GM18870 (cell line): Measurements from ENCODE around the gene PFDN1.

ENCODE experiments used
- ATAC-seq: cut with Tn5 transposase; IDR thresholded peaks from one replicate; pipeline ENCODE4 v1.9.1; 2021; ENCODE audit warnings: moderate library complexity; ENCODE audit not compliant: unreplicated experiment

Gene PFDN1

GRCh38 chr5:140299056-140299455, 3.8 kb downstream of the PFDN1 start:
- ATAC-seq = no peak

DNA sequence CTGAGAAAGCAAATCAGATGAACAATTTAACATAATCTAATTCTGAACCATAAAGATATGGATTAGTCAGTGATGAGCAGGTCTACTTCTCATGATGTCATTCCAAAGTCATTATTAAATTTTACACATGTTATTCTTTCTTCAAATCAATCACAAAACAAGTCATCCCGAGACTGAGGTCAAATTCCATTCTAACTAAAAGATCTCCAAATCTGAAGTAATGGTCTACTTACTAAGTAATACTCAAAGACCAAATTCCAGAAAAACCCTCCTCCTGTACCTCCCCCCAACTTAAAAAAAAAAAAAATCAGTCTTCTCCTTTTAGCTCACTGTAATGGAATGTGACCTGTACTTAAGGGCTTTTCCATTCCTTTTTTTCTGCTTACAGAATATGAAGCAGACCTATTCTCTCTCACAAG, 4.7 kb downstream of the PFDN1 start:
- no peak for ATAC-seq

DNA sequence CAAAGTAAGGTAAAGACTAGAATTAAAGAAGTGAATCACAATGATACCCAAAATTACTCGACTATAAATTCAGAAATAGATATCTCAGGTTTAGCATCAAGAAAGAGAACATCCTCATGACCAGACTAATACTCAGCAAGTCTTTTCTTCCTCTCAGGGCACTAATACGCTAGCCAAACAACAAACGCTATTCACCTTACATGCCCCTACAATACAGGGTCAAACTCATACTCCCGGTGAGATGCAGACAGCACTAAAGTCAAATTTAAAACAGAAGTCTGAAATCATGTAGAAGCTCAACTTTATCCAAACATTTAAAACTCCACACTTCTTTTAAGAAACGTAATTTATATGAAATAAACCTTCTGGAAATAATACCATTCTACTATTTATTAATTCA, 5.6 kb downstream of the PFDN1 start:
- ATAC-seq = no peak

DNA sequence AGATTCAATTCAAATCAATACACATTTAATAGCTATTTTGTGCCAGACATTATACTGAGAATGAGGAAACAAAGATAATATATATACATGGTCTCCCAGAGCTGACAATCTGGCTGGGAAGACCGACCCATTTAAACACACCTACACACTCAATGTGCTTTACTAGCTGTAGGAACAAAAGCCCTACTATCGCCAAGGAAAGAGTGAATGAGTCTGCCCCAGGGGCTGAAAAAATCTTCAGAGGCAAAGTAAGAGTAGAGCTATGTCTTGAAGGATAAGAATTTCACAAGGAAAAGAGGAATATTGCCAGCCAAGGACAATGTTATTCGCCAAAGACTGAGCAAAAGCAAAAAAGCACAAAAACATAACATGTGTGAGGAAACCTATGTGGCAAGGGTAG, 6.6 kb downstream of the PFDN1 start:
- ATAC-seq = no peak

- ATAC-seq = no peak
Measured at GRCh38 chr5:140295414-140295813, 7.5 kb downstream of the PFDN1 start.

- no peak for ATAC-seq
Measured at GRCh38 chr5:140294753-140295152, 8.1 kb downstream of the PFDN1 start.

DNA sequence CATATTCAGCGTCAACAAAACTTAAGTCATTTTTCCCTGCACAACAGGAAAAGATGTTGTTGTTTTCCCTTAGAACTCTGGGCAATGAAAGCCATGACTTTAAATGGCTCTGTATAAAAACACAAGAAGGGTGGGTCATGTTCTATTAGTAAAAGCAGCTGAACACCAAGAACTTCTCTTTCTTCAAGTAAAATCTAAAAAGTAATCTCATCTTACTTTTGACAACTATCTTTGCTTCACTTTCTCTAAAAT, 9.1 kb downstream of the PFDN1 start:
- ATAC-seq = no peak

GRCh38 chr5:140293091-140293848, 9.6 kb downstream of the PFDN1 start:
- no peak for ATAC-seq

DNA sequence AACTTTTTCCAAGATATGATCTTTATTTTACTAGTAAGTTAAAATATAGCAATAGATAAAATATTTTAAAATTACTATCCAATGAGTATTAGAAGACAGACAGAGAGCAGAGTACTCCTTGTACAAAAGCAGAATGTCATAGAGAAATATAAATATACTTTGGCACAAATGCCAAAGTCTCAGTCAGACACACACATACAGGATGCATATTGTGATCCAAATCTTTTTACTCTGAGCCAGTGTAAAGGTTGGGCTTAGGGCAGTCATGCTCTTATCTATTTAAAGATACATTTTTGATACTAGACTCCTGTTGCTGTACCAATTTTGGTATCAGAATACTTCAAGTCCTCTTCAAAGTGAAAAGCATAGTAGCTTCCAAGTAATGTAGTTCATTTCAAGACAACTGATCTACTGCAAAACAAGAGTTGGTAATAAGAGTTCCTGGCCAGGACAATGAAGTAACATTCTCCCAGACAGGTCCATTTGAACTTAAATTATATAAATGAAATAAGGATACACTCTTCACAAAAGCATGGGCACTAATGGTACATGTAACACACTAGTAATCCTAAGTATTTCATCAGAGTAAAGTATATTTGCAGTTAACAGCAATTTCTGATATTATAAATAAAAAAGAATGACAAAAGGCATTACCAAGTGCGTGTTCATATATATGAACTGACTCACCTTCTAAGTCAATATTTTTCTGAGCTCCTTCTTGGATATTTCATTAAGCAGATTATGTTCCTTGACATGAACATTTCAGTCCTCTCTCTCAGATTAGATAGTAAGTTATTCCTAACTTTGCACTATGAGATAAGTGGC, 10.5 kb downstream of the PFDN1 start:
- no peak for ATAC-seq

DNA sequence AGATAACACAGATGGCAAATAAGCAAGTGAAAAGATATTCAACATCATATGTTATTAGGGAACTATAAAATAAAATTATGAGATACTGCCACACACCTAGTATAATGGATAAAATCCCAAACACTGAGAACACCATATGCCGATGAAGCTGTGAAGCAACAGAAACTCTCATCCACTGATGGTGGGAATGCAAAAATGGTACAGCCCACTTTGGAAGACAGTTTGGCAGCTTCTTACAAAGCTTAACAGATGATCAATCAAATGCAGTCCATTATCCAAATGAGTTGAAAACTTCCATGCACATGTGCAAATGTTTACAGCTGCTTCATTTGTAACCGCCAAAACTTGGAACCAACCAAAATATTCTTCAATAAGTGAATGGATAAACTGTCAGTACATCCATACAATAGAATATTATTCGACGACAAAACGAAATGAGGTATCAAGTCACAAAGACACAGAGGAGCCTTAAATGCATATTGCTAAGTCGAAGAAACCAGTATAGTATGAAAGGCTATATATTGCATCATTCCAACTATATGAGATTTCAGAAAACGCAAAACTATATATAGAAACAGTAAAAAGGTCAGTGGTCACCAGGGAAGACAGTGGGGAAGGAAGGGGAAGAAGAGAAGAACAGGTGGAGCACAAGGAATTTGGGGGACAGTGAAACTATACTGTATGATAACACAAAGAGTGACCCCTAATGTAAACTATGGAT, 14.9 kb downstream of the PFDN1 start:
- no peak for ATAC-seq

- no peak for ATAC-seq
Measured at GRCh38 chr5:140286424-140286823, 16.5 kb downstream of the PFDN1 start.

- ATAC-seq = no peak
Measured at GRCh38 chr5:140284013-140284412, 18.9 kb downstream of the PFDN1 start.

GRCh38 chr5:140282266-140282665, 20.6 kb downstream of the PFDN1 start:
- no peak for ATAC-seq

- no peak for ATAC-seq
Measured at GRCh38 chr5:140275837-140276236, 27.1 kb downstream of the PFDN1 start.

DNA sequence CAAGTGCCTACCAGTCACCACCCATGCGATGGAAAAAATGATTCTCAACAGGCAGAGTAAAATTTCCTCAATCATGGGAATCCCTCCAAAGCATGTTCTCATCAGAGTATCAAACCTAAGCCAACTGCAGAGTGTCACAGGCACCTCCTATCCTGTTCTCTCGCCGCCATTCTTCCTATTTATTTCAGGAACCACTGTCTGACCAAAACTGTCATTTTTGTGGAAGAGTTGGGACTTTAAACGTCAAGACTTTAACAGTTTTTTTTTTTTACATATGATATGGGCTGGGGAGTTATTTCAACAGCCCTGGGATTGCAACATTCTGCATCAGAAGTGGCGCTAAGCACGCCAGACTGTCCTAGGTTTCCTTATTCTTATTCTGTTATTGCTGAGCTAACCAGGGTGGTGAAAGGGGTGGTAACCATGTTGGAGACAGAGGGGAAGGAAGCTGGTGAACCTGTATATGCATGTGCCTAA, 29.5 kb downstream of the PFDN1 start:
- no peak for ATAC-seq

GRCh38 chr5:140270008-140270407, 32.9 kb downstream of the PFDN1 start:
- ATAC-seq = no peak

GRCh38 chr5:140267559-140268018, 35.3 kb downstream of the PFDN1 start:
- no peak for ATAC-seq

DNA sequence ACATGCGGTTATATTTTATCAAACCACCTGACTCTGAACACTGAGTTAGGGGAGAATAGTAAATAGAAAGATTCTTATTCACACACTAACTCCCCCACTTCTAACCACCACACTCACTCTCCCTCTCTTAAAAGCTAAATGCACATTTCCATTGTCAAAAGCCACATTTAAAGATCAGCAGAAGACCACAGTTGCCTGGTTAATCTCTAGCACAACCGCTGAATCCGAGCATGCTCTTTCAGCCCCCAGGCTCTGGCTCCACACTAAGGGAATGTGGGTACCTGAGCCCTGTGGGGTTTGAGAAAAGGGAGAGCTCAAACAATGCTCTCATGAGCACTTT, 35.7 kb downstream of the PFDN1 start:
- ATAC-seq = no peak

DNA sequence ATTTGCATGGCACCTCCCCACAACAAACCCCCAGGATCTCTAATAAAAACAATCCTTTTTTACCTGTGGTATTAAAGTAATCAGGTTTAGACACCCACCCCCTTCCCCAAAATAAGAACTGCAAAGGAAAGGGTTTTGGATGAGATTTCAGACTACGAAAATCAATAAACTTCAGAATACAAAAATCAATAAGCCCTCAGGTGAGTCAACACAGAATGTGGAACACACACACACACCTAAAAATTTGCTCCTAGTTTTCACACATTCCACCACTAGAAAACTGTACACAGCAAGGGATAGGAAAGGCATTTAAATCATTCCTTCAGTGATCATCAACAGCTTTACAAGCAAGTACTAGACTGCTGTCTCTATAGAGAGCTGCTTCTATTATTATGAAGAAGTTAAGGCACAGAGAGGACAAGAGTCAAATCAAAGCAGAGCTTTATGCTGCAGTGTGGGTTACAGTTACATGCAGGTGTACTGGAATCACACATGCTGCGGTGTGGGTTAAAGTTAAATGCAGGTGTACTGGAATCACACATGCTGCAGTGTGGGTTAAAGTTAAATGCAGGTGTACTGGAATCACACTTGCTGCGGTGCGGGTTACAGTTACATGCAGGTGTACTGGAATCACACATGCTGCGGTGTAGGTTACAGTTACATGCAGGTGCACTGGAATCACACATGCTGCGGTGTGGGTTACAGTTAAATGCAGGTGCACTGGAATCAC, 36.3 kb downstream of the PFDN1 start:
- no peak for ATAC-seq

- ATAC-seq = no peak
Measured at GRCh38 chr5:140265845-140266244, 37.1 kb downstream of the PFDN1 start.

GRCh38 chr5:140262839-140263238, 40.1 kb downstream of the PFDN1 start:
- ATAC-seq = no peak
